ENCODE measurements around the gene MTA3.

The MTA3 gene

GRCh38 chr2:42764901-42765300 is 196.5 kb downstream of the MTA3 start:
- no peak for DNase-seq

- no peak for DNase-seq
Measured at GRCh38 chr2:42765686-42766085, 197.3 kb downstream of the MTA3 start.

GRCh38 chr2:42767080-42767898 is 198.9 kb downstream of the MTA3 start:
- no peak for DNase-seq

GRCh38 chr2:42767899-42768705 is 199.7 kb downstream of the MTA3 start:
- DNase-seq, result no peak

- no peak for DNase-seq
Measured at GRCh38 chr2:42768706-42769256, 200.3 kb downstream of the MTA3 start.

GRCh38 chr2:42769583-42770287 is 201.3 kb downstream of the MTA3 start:
- DNase-seq, result no peak

GRCh38 chr2:42770288-42771131 is 202.1 kb downstream of the MTA3 start:
- DNase-seq, result no peak

- no peak for DNase-seq
Measured at GRCh38 chr2:42771546-42772153, 203.2 kb downstream of the MTA3 start.

- DNase-seq, result no peak
Measured at GRCh38 chr2:42775186-42775585, 206.8 kb downstream of the MTA3 start.

- DNase-seq, result no peak
Measured at GRCh38 chr2:42775810-42776209, 207.4 kb downstream of the MTA3 start.

- DNase-seq, result no peak
Measured at GRCh38 chr2:42777883-42778805, 209.7 kb downstream of the MTA3 start.

GRCh38 chr2:42781181-42781580 is 212.7 kb downstream of the MTA3 start:
- DNase-seq, result no peak

GRCh38 chr2:42783511-42783910 is 215.1 kb downstream of the MTA3 start:
- DNase-seq, result no peak

- no peak for DNase-seq
Measured at GRCh38 chr2:42784204-42784880, 215.9 kb downstream of the MTA3 start.

- no peak for DNase-seq
Measured at GRCh38 chr2:42786561-42787345, 218.3 kb downstream of the MTA3 start.

- DNase-seq, result no peak
Measured at GRCh38 chr2:42787424-42787787, 219.0 kb downstream of the MTA3 start.

GRCh38 chr2:42787788-42788477 is 219.5 kb downstream of the MTA3 start:
- no peak for DNase-seq

- DNase-seq, result no peak
Measured at GRCh38 chr2:42788478-42788793, 220.0 kb downstream of the MTA3 start.

GRCh38 chr2:42788882-42789281 is 220.4 kb downstream of the MTA3 start:
- DNase-seq, result no peak
